Stimulated activated naive CD4-positive, alpha-beta T cell (primary cell): ENCODE measurements around the gene MSANTD3.
A peak's percentile ranks its signal among the peaks of the same experiment; 100 is the strongest.

Experiments
- DNase-seq, 6 experiments: peaks; one replicate each; lab custom pipeline; 2025; lab: John Stamatoyannopoulos, UW

Gene MSANTD3

GRCh38 chr9:100465761-100466160 is 38.8 kb downstream of the MSANTD3 start:
- DNase-seq = no peak

- DNase-seq = no peak
Measured at GRCh38 chr9:100466171-100466828, 39.4 kb downstream of the MSANTD3 start.

GRCh38 chr9:100466829-100467221 is 39.9 kb downstream of the MSANTD3 start:
- no peak for DNase-seq

GRCh38 chr9:100468041-100468440 is 41.1 kb downstream of the MSANTD3 start:
- DNase-seq = no peak

GRCh38 chr9:100472268-100472667 is 45.3 kb downstream of the MSANTD3 start:
- no peak for DNase-seq

GRCh38 chr9:100472788-100473275 is 45.9 kb downstream of the MSANTD3 start, which contains the start of gene TMEFF1:
TMEFF1 (plus strand) TSS chr9:100473149; CDS start chr9:100473545, 396 bp downstream.
- DNase-seq = peak in 5 of 6 experiments; percentile 2 to 31 (median 7)

- DNase-seq = peak in 3 of 6 experiments; percentile 7 to 27 (median 11)
Measured at GRCh38 chr9:100473276-100474081, 46.5 kb downstream of the MSANTD3 start.

GRCh38 chr9:100474082-100474923 is 47.4 kb downstream of the MSANTD3 start:
- no peak for DNase-seq

- no peak for DNase-seq
Measured at GRCh38 chr9:100474924-100475276, 48.0 kb downstream of the MSANTD3 start.

- no peak for DNase-seq
Measured at GRCh38 chr9:100477241-100477640, 50.3 kb downstream of the MSANTD3 start.

GRCh38 chr9:100478192-100478591 is 51.2 kb downstream of the MSANTD3 start:
- DNase-seq = no peak

GRCh38 chr9:100479820-100480219 is 52.9 kb downstream of the MSANTD3 start:
- no peak for DNase-seq

GRCh38 chr9:100485196-100485595 is 58.3 kb downstream of the MSANTD3 start:
- no peak for DNase-seq

GRCh38 chr9:100486479-100487176 is 59.7 kb downstream of the MSANTD3 start:
- DNase-seq = no peak

GRCh38 chr9:100488177-100488576 is 61.2 kb downstream of the MSANTD3 start:
- DNase-seq = no peak

GRCh38 chr9:100489836-100490235 is 62.9 kb downstream of the MSANTD3 start:
- DNase-seq = no peak

GRCh38 chr9:100492952-100493351 is 66.0 kb downstream of the MSANTD3 start:
- no peak for DNase-seq

GRCh38 chr9:100498592-100498991 is 71.6 kb downstream of the MSANTD3 start:
- no peak for DNase-seq

- DNase-seq = no peak
Measured at GRCh38 chr9:100499460-100499859, 72.5 kb downstream of the MSANTD3 start.

GRCh38 chr9:100499866-100500265 is 72.9 kb downstream of the MSANTD3 start:
- no peak for DNase-seq
